Erythroblast (primary cell): ENCODE data around the gene SLC22A1.

ENCODE experiments used
- DNase-seq, 2 experiments: peaks; one replicate each; lab custom pipeline; 2025; lab: John Stamatoyannopoulos, UW
- GATA1 ChIP-seq: IDR thresholded peaks from 2 replicates; pipeline ENCODE4 v1.6.1; 2011; ENCODE audit warnings: low read depth, mild to moderate bottlenecking, control low read depth, low read length, moderate library complexity
- POLR2A ChIP-seq: IDR thresholded peaks from 2 replicates; pipeline ENCODE4 v1.6.1; 2011; ENCODE audit warnings: mild to moderate bottlenecking, low read length

SLC22A1 gene

GRCh38 chr6:160121558-160121957 is at the start of gene SLC22A1:
TSS of gene SLC22A1 (plus strand) at chr6:160121815. CDS start at chr6:160121936, 121 bp downstream.
- DNase-seq: no peak
- TF ChIP-seq GATA1 (no peak), POLR2A (no peak)

GRCh38 chr6:160073272-160073671 is 48.3 kb upstream of the SLC22A1 start:
- TF ChIP-seq POLR2A (no peak), GATA1 (no peak)
- no peak for DNase-seq

GRCh38 chr6:160076009-160076408 is 45.6 kb upstream of the SLC22A1 start:
- DNase-seq: no peak
- TF ChIP-seq GATA1: no peak
- TF ChIP-seq POLR2A: no peak

- DNase-seq: no peak
- no peak for TF ChIP-seq GATA1
- TF ChIP-seq POLR2A: no peak
Measured at GRCh38 chr6:160077024-160077423, 44.6 kb upstream of the SLC22A1 start.

- TF ChIP-seq POLR2A (no peak), GATA1 (no peak)
- DNase-seq: no peak
Measured at GRCh38 chr6:160077526-160077925, 44.1 kb upstream of the SLC22A1 start.

- no peak for DNase-seq
- TF ChIP-seq POLR2A (no peak), GATA1 (no peak)
Measured at GRCh38 chr6:160078883-160079685, 42.5 kb upstream of the SLC22A1 start.

- no peak for TF ChIP-seq POLR2A
- no peak for TF ChIP-seq GATA1
- no peak for DNase-seq
Measured at GRCh38 chr6:160079686-160080043, 42.0 kb upstream of the SLC22A1 start.

- TF ChIP-seq POLR2A (no peak), GATA1 (no peak)
- DNase-seq: no peak
Measured at GRCh38 chr6:160080097-160080496, 41.5 kb upstream of the SLC22A1 start.

- no peak for DNase-seq
- TF ChIP-seq GATA1 (no peak), POLR2A (no peak)
Measured at GRCh38 chr6:160081398-160081797, 40.2 kb upstream of the SLC22A1 start.

- no peak for TF ChIP-seq GATA1
- no peak for TF ChIP-seq POLR2A
- no peak for DNase-seq
Measured at GRCh38 chr6:160082627-160083026, 39.0 kb upstream of the SLC22A1 start.

- TF ChIP-seq POLR2A: no peak
- no peak for TF ChIP-seq GATA1
- DNase-seq: no peak
Measured at GRCh38 chr6:160084198-160084776, 37.3 kb upstream of the SLC22A1 start.

GRCh38 chr6:160085226-160085625 is 36.4 kb upstream of the SLC22A1 start:
- TF ChIP-seq GATA1 (no peak), POLR2A (no peak)
- no peak for DNase-seq

GRCh38 chr6:160085713-160086505 is 35.7 kb upstream of the SLC22A1 start:
- TF ChIP-seq GATA1 (no peak), POLR2A (no peak)
- no peak for DNase-seq

- no peak for TF ChIP-seq GATA1
- no peak for TF ChIP-seq POLR2A
- DNase-seq: no peak
Measured at GRCh38 chr6:160086754-160087153, 34.9 kb upstream of the SLC22A1 start.
